KBM-7 (cell line): ENCODE measurements around the gene KIRREL3.

Source experiments
- DNase-seq: peaks from one replicate; pipeline ENCODE4 v3.0.0-alpha.2; 2015
- in situ Hi-C: fragments of 300-500 bp; cut with MboI; formaldehyde crosslinking; loops from 2 replicates; pipeline ENCODE4 v1.14.3; 2020; ENCODE audit warnings: low sequenced_read_pairs, low pct_unique_long_range_greater_than_20kb, mixed read lengths

The KIRREL3 gene

DNA sequence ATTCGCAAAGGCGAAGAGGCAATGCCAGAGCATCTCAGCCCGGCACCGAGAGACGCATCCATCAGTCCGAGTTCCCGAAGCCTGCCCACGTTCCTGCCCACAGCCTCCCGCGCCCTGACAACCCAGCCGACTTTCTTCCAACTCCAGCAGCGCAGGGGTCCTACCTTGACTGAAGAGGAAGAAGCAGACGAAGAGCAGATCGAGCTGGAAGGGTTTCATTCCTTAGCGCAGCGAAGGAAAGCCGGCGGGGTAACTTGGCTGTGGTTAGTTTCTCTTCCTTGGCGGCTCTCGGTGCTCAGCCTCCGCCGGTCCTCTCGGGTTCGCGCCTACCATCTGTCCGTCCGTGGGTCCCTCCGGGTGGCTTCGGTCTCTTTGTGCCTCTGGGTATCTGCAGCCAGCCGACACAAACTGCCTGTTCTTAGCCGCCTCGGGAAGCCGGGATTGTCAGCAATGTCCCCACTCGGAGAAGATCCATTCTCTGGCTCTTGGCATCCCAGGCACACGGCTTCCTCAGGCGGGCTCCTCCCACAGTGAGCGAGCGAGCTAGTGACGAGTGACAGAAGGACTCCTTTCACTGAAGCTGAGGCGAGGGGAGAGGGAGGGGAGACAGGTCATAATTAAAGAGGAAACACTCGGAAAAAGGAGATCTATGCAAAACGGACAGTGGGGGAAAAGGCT is at the start of gene KIRREL3:
TSS of gene KIRREL3 (minus strand) at position 480 of the 678 bp plus-strand sequence.
- DNase-seq, result no peak
- in situ Hi-C loops, result no loop called here

DNA sequence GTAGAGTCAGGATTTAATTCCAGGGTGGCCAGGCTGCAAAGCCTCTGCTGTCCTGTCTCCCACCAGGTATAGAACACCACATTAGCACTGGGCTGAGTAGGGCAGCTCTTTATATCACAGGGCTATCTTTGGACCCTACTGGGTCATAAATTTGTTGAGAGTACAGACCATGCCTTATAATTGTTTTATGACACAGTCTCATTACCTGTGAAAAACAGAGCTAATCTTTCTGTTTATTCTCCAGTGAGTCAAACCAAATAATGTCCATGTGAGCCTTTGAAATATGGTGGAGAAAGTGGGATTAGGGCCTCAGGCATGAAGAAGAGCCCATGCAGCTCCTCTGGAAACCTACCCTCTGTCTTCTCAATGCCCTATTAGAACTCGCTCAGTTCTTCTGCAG is 49.6 kb upstream of the KIRREL3 start:
- in situ Hi-C loops, result no loop called here
- DNase-seq, result no peak

GRCh38 chr11:127049486-127049885 is 48.9 kb upstream of the KIRREL3 start:
- in situ Hi-C loops, result no loop called here
- DNase-seq, result no peak

GRCh38 chr11:127044535-127044934 is 44.0 kb upstream of the KIRREL3 start:
- no peak for DNase-seq
- in situ Hi-C loops, result no loop called here

DNA sequence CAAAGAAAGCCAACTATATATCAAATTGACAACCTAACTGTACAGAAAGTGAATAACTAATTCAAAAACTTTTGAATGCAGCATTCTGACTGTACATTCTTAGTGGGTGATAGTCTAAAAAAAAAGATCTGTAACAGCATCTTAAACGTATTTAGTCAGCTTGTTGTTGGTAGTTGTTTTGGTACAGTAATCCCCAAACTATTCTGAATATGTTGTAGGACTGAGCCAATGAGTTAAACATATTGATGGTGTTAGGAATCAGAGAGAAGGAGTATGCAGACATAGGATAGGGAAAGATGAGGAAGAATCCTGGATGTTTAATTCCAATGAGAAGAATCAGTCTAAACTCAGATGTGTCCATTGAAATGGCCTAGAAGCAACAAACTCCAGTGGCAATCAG is 41.9 kb upstream of the KIRREL3 start:
- in situ Hi-C loops, result no loop called here
- no peak for DNase-seq

DNA sequence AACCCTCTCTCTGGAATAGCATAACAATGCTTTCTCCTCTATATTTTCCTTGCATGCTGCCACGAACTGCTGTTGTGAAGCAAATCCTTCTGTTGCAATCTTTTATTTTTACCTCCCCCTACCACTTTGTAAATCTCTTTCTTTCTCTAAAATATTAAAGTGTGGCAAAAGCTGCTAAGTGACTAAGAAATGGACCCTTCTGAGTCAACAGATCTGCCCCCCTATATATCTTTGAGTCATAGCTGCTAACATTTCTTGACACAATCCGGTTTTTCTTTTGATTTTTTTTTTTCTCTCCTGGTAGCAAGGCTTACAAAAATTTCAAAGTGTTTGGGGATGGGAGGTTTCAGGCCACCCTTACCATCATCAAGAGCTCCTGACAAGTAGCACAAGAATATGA is 39.0 kb upstream of the KIRREL3 start:
- in situ Hi-C loops, result no loop called here
- no peak for DNase-seq

- in situ Hi-C loops, result no loop called here
Observed at GRCh38 chr11:127037596-127037995, 37.0 kb upstream of the KIRREL3 start.

DNA sequence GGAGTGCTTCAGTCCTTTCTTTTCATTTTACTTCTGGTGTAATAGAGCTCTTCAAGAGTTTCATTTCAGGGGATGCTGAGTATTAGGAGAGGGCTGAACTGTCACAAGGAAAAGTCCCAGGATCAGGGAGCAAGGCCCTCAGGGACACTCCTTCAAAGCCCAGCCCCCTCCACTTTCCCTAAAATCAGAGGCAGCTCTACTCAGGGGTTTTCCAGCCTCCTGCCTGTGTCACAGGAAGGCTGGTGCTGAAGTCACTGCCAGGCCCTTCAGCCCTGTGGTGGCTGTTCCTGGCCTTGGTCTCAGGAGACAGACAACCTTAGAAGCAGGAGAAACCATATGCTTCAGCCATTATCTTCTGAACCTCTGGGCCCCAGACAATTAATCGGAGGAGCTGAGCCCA is 36.4 kb upstream of the KIRREL3 start:
- no peak for DNase-seq
- in situ Hi-C loops, result no loop called here

More at GRCh38 chr11:127037596-127037995, 37.0 kb upstream of the KIRREL3 start:
- no peak for DNase-seq

DNA sequence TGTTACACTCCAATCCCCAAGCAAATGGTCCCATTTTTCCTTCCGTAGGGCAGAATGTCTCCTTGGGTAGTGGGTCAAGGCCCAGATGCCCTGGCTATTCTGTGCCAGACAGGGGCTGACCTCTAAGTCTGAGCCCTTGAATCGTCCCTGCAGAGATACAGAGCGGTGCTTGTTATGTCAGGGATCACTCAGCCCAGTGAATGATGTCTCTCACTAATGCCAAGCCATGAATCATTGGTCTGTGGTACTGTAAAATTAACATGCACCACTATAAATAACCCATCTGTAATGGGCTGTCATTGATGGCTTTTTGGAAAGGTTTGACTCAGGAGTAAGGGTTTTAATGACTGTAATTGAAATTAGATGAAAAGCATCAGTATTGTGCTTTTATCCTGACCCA is 35.3 kb upstream of the KIRREL3 start:
- in situ Hi-C loops, result no loop called here
- DNase-seq, result no peak

DNA sequence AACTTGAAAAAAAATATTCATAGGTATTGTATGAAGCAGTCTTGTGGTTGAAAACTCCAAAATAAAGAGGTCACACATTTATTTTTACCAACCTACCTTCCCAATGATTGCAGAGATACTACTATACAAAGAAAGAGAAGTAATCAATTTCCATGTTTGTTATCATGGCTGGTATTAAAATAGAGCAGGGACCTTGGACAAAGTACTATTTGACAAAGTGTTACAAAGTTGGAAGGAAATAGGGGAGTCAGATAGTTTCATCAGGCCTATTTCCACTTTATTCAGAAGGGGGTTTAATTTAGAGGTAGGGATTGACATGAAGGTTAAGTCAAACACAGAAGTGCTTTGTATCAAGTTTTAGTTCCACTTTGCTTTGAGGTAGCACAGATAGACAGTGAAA is 34.4 kb upstream of the KIRREL3 start:
- no peak for DNase-seq
- in situ Hi-C loops, result no loop called here

DNA sequence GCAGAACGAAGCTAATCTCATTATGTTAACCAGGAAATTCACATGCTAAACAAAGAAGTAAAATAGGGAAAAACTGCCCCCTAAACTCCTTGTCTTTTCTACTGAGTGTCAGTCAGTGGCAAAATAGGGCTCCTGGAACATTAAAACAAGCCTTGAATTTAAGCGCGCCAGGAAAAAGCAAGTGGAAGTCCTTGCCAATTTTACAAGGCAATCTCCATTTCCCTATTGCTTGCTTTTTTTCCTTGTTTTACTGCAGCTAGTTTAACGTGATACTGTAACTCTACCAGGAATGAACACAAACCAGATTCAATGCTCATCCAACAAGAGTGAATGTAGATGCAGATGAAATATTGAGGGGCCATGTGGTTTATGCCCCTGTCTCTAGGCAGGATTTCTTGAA is 28.1 kb upstream of the KIRREL3 start:
- in situ Hi-C loops, result no loop called here
- DNase-seq, result no peak

DNA sequence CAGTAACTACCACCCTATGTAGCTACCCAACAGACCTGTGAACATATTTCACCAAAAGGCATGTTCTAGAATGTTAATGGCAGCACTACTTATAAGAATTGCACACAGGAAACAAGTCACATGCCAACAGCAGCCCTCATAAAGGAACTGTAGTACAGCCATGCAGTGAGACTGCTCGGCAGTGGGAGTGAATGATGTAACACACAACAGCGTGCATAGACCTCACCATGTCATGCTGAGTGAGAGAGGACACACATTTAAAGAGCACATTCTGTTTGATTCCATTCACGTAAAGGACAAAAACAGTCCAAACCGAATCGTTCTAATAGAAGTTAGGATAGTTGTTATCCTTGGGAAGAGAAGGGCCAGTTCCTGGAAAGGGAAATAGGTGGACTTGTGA is 27.2 kb upstream of the KIRREL3 start:
- in situ Hi-C loops, result no loop called here
- no peak for DNase-seq

- in situ Hi-C loops, result no loop called here
- DNase-seq, result no peak
Observed at GRCh38 chr11:127027000-127027399, 26.4 kb upstream of the KIRREL3 start.

DNA sequence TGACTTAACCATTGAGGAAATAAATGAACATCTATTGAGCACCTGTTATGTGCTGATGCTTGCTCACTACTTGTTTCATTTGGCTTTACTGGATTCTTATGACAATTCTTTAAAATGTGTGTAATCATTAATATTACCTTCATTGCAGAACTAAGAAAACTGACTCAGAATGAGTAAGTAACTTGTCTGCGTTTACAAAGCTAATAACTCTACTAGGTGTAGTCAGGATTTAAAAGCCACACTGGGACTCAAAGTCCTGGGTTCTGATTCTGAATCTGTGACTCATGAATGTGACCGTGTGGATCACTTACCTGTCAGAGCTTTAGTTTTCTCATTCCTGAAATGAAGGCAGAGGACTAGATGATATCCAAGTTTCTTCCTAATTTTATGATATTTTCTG is 23.4 kb upstream of the KIRREL3 start:
- in situ Hi-C loops, result no loop called here
- DNase-seq, result no peak

GRCh38 chr11:127018683-127019279 is 18.2 kb upstream of the KIRREL3 start:
- in situ Hi-C loops, result no loop called here

GRCh38 chr11:127017482-127017881 is 16.9 kb upstream of the KIRREL3 start:
- in situ Hi-C loops, result no loop called here
- no peak for DNase-seq

More at GRCh38 chr11:127018683-127019279, 18.2 kb upstream of the KIRREL3 start:
- no peak for DNase-seq

DNA sequence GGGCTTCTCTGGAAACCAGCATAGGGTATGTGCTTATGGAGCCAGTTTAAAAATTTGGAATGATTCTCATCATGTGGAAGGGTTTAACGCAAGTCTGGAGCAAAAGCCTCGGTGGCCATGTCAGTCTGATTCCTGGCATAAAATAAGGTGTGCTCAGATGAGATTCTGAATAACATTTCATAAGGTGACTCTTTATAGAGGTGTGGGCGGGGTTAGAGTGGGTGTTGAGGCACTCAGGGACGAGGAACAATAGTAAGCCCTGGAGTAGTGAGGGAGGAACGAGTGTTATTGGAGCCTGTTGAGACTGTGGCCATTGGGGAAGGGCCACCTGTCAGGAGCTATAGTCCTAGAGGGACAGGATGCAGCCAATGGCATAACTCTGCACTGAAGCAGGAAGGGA is 13.0 kb upstream of the KIRREL3 start:
- in situ Hi-C loops, result no loop called here
- DNase-seq, result no peak

GRCh38 chr11:127006311-127006710 is 5.7 kb upstream of the KIRREL3 start:
- DNase-seq, result no peak
- in situ Hi-C loops, result no loop called here

DNA sequence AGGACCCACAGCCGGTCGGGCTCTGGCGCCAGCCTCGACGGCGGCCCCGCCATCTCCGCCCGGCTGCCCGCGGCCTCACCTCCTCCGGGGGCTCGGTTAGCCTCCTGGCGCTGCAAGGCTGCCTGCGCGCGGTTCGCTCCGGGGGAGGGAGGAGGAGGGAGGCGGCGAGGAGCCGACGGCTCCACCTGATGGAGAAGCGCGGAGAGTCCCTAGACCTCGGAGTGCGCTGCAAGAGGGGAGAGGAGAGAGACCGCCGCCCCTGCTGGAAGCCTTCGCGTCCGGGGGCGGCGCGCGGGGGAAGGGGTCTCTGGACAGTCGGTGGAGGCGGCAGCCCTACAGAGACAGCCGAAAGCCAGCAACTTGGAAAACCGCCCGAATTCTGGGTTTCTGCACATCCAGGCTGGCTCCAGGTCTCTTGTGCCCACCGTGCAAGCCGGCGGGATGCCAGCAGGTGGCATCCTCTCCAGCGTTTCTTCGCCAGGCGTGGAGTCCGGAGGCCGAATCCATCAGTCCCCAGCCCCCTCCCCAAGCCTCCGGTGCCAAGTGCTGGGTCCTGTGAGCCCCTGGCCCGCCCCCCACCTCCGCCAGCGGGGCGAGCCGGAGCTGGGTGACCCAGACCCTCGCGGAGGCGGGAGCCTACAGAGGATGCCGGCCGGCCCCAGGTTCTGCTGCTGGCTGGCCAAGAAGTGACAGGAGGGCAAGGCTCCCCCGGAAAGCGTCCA is 2.9 kb upstream of the KIRREL3 start:
- DNase-seq, result peak; percentile 6

GRCh38 chr11:127002669-127003259 is 2.2 kb upstream of the KIRREL3 start:
- no peak for DNase-seq
- in situ Hi-C loops, result no loop called here

More for the DNA sequence above, 2.9 kb upstream of the KIRREL3 start:
- in situ Hi-C loops, result no loop called here
